Adrenal gland (tissue), 5 donors: ENCODE data around the gene CDKN2D.

Experiments used
- POLR2A ChIP-seq, 2 donors: fragments of 450-650 bp; IDR thresholded peaks; one replicate each; pipeline ENCODE4 v1.6.1; 2017; ENCODE audit warnings: antibody characterized with exemption in 2 of 2, mild to moderate bottlenecking in 2 of 2, moderate library complexity in 1 of 2
- TF ChIP-seq, protein P1 (sequence below), 6 experiments: fragments of 450-650 bp in 4 of 6; fragments of 200-600 bp in 2 of 6; sonication (generic) in 1 of 6; IDR thresholded peaks; 1 replicate in 5 of 6; 2 replicates in 1 of 6; pipeline versions ENCODE4 v1.5.1 to v1.8.0; 2016 to 2021; ENCODE audit warnings: antibody characterized with exemption in 6 of 6, mild to moderate bottlenecking in 2 of 6, moderate library complexity in 1 of 6
- donor health status: DM: no; HTN: no; CAD: no.

DNA sequence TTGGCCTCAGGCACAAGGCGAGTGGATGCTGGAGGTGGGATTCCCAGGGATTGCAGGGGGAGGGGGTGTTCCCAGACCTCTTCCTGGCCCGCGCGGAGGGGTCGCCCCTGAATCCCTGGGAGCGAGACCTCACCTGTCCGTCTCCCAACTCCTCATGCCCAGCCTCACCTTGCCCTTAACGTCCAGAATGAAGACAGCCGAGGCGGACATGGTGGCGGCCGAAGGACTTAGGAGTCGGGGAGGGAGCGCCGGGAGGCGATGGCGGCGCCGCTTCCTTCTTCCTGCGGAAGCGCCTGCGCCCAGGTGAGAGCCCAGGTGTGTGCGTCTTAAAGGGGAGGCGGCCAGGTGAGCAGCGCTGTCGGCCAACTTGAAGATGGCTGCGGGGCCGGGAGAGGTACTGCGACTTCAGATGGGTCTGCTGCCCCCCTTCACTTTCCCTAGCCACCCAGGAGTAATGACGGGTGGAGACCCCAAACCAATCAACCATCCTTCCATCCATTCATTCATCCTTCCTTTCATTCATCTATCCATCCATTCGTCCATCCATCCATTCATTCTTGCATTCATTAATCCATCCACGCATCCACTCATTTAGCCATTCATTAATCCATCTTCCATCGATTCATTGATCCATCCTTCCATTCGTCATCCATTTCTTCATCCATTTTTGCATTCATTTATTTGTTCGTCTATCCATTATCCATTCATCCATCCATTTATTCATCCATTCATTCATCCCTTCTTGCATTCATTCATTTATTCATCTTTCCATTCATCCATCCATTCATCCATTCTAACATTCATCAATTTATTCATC lies 18.5 kb upstream of the CDKN2D start, which contains the start of gene AP1M2:
- no peak for TF ChIP-seq POLR2A (IDR thresholded peaks at IDR 0.05)
- TF ChIP-seq, protein P1, sequence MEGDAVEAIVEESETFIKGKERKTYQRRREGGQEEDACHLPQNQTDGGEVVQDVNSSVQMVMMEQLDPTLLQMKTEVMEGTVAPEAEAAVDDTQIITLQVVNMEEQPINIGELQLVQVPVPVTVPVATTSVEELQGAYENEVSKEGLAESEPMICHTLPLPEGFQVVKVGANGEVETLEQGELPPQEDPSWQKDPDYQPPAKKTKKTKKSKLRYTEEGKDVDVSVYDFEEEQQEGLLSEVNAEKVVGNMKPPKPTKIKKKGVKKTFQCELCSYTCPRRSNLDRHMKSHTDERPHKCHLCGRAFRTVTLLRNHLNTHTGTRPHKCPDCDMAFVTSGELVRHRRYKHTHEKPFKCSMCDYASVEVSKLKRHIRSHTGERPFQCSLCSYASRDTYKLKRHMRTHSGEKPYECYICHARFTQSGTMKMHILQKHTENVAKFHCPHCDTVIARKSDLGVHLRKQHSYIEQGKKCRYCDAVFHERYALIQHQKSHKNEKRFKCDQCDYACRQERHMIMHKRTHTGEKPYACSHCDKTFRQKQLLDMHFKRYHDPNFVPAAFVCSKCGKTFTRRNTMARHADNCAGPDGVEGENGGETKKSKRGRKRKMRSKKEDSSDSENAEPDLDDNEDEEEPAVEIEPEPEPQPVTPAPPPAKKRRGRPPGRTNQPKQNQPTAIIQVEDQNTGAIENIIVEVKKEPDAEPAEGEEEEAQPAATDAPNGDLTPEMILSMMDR (IDR thresholded peaks at IDR 0.05): no peak
